ENCODE measurements around the gene CEP41.
A peak's percentile ranks its signal among the peaks of the same experiment; 100 is the strongest.
"Not testable (repeated sequence)": the region's sequence is repeated elsewhere in the genome, so short reads cannot be mapped to it uniquely, and the experiment has no call there.

The CEP41 gene

DNA sequence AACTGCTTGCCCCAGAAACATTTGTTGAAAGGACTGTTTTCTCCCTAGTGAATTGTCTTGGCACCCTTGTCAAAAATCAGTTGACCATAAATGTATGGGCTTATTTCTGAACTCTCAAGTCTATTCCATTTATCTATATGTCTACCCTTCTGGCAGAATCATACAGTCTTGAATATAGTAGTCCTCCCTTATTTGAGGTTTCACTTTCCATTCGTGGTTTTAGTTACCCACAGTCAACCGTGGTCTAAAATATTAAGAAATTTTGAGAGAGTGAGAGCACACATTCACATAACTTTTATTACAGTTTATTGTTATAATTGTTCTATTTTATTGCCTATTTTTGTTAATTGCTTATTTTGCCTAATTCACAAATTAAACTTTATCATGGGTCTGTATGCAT lies 17.4 kb upstream of the CEP41 start:
- DNase-seq = no peak

GRCh38 chr7:130454959-130455358 lies 14.1 kb upstream of the CEP41 start:
- DNase-seq = no peak

DNA sequence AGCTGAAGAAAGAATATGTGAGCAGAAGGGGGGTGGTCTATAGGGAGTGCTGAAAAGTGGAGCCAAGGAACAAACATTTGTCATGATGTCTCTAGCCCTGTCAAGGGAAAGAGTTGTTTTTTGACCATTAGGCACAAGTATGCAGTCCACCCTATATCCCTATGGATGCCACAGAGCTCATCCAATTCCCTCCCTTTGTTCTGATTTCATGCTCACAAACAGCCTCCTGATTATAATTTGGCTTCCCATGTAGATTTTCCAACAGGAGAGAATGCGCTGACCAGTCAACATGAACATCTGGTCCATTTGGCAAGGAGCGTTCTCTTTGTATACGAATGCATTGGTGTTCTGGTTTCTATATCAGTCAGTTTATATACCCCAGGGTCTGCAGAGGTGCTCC lies 12.1 kb upstream of the CEP41 start:
- DNase-seq = no peak

GRCh38 chr7:130451344-130451743 lies 10.5 kb upstream of the CEP41 start:
- not testable (repeated sequence) for DNase-seq

- DNase-seq = no peak
Observed at GRCh38 chr7:130446259-130446658, 5.4 kb upstream of the CEP41 start.

GRCh38 chr7:130444751-130445407 lies 4.1 kb upstream of the CEP41 start:
- DNase-seq = no peak

DNA sequence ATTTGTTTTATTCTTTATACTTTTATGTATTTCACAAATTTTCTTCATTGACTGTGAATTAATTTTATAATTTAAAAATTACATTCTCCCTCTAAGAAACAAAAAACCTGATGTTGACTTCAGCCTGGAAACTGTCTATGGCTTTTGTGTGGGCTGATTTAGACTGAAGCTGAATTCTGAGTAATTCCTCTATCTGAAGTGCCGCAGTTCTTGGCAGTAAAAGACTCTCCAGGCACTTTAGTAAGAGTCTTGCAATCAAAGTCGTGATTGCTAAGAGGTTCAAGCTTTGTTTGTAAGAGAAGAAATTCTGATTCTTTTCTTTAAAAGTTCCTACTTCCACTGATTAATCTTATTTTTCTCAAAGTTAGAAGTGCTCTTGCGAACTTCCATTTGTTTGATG lies 3.4 kb upstream of the CEP41 start:
- no peak for DNase-seq

GRCh38 chr7:130442601-130443000 lies 1.8 kb upstream of the CEP41 start:
- no peak for DNase-seq

GRCh38 chr7:130441408-130441869 lies 623 bp upstream of the CEP41 start:
- peak; percentile 96 for DNase-seq

DNA sequence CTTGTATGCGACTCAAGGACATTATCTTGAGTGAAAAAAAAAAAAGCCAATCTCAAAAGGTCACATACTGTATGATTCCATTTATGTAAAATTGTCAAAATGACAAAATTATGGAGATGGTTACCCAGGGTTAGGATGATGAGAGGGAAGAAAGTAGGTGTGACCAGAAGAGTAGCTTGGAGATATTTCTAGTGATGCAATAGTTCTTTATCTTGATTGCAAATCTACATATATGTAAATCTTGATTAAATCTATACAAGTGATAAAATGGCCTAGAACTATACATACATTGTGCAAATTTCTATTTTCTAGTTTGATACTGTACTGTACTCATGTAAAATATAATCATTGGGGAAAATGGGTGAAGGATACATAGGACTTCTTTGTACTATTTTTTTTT lies 4.6 kb downstream of the CEP41 start:
- no peak for DNase-seq

DNA sequence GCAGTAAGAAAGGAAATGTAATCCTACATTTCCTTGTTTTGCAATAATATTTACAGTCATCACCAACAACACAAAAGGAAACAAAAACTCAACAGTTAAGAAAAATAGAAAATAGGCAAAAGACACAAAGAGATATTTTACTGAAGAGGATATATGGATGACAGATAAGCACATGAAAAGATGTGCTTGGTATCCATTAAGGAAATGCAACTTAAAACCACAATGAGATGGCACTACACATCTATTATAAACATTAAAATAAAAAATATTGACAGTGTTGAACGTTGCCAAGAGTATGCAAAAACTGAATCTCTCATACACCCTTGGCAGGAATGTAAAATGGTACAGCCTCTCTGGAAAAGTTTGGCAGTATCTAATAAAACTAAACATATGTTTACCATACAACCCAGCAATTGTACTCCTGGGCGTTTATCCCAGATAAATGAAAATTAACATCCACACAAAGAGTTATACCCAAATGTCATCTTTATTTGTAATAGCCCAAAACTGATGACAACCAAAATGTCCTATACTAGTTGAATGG lies 5.4 kb downstream of the CEP41 start:
- no peak for DNase-seq

DNA sequence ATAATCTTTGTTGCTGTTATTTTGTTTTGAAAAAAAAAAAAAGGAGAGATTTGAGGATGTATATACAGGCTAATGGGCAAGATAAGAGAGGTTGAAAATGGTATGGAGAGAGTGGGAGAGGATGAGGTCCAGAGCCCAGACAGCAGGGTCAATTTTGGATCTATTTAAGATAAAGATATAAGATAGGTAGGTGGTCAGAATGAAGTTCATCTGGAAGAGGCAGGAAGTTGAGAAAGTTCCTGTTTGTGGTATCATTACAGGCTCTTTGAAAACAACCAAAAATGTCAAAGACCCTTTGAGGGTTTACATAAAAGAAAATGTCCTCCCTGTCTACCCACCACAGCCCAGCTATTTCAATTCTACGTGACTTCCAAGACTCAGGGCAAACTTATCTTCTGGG lies 7.5 kb downstream of the CEP41 start:
- no peak for DNase-seq

DNA sequence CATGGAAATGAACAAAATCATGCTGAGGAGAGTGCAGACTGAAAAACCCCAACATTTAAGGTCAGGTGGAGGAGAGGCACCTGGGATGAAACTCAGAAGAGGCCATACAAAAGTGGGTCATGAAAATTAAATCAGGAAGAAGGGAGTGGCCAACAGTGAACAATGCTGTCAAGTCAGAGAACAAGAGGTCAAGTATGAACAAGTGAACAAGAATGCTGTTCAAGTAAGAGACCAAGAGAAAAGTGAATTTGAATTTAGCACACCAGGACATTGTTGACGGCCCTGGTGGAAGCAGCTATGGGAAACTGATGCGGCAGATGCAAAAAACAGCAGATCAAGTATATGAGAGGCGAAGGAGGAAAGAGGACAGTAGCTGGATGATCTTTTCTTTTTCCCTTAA lies 7.9 kb downstream of the CEP41 start:
- no peak for DNase-seq

- no peak for DNase-seq
Observed at GRCh38 chr7:130430841-130431666, 9.8 kb downstream of the CEP41 start.

DNA sequence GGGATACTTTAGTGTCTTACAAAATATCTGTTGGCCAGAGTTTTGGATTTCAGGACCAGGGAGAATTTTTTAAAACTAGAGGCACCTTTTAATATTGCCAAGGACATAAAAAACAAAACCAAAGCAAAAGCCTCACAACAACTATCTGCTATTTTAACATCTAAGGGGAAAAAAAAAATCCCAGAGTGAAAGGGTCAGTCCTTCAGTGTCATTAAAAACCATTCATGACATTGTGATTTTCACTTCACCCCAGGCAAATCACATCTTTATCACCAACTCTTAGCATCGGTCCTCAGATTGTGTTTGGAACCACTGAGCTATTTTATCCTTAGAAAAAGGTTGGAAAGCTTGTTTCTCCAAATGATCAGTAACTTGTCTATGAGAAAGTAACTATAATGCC lies 10.7 kb downstream of the CEP41 start:
- DNase-seq = no peak

DNA sequence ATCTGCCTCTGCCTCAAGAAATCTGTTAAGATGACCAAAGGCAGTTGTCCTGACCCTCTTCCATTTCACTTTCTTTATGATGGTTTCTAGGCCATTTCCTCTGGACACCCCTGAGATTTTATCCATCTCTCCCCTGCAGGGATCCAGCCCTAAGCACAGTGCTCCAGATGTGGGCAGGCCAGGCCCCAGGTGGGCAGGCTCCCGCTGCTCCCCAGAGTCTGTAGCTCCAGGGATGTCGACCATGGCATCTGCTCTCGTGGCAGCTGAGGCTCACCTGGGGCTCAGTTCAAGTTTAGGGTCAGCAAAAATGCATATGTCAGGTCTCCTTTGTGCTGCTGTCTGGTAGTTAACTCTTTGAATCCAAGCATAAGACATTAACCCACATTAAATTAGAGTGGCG lies 11.8 kb downstream of the CEP41 start:
- DNase-seq = no peak

DNA sequence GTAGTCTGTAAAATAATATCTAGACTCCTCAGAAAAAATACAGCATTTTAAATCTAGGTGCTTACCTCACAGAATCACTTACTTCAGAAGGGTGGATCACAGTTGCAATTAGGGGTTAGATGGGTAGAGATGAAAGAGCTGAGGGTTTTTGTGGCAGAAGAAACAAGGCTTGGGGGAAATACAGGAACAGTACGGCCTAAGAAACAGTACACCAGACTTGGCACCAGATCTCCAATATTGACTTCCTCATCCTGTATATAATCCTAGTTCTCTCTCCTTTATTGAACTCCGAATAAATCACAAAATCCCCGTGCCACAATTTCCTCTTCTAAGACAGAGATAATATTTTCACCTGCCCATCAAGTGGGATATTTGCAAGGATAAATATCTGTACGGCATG lies 14.3 kb downstream of the CEP41 start:
- no peak for DNase-seq

DNA sequence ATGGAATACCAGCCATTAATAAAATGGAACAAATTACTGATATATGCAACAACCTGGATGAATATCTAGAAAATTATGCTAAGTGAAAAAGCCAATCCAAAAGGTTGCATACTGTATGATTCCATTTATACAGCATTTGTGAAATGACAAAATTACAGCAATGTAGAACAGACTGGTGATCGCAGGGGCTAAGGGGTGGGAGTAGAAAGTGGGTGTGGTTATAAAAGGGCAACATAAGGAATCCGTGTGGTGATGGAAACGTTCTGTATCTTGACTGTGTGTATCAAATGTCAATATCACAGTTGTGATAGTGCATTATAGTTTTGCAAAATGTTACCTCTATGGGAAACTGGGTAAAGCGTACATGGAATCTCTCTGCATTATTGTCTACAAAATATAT lies 15.0 kb downstream of the CEP41 start:
- DNase-seq = no peak

- no peak for DNase-seq
Observed at GRCh38 chr7:130423501-130424037, 17.2 kb downstream of the CEP41 start.

DNA sequence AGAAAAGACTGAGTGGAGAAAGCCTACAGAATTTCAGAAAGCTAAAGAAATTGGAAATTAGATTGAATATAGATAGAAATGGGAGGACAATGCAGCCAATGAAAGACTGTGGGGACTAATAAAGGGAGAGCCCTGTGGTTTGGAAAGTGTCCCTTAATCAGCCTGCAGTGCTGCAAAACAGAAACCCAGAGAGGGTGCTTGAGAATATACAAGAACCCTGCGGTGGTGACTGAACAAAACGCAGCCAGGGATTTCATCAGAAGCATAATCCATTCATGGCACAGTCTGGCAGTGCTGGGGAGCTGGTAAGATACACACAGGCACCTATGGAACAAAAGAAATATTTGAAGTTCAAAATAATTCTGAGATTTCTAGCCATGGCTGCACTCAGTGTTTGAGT lies 19.1 kb downstream of the CEP41 start:
- peak; percentile 72 for DNase-seq

DNA sequence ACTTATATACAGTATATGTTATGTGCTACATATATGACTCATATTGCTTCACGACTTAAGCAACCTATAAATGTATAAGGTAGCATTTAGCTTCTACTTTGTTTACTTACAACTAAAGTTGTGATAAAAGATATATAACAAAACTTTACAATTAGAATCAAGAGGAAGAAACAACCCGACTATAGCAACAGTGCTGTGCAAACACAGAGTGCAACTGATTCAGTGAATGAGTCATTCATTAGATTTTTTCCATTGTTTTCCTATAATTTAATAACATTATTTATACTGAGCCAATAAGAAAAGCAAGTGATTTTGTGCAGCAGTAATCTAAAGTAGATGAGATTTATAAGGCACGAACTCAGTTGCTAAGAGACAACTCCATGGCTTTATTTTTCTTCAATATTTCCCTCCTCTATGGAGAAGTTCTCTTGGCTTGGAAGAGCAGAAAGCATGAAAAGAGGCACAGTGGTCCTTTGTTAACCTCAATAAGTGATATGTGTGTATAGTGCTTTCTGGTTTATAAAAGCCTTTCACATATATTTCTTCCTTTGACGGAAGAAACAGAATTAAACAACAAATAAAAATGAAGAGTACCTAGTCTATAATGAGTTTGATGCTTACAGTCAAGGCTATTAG lies 19.8 kb downstream of the CEP41 start:
- DNase-seq = peak; percentile 57

DNA sequence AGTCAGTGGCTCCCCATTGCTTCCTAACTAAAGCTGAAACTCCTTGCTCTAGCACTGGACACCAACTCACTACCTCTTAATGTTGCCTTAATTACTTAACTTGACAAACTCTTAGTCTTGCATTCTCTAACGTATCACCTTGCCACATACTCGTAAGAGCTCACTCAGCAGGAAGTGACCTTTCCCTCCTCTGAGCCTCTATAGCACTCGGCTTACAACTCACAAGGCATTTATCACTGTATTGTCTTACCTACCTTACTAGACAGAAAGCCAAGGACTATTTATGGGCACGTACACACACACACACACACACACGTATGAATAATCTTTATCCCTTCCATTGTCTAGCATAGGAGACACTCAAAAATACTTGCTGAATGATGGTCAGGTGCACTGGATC lies 21.2 kb downstream of the CEP41 start:
- peak; percentile 60 for DNase-seq

DNA sequence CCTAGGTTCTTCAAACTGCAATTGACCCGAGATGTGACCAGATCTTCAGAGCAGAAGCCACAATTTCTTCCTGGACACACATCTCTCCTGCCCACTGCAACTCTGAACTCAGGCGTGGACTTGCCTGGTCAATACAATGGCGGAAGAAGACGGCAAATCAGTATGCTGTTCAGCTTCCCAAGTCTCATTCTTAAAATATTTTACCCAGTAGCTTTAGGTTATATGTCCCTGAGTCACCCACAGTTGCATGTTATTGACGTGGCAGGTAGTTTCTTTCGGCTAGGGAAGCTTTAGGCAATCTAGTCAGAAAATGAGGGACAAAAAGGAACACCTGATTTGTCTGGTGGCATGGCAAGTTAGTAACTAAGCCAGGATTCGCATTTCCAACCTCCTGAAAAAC lies 22.5 kb downstream of the CEP41 start:
- DNase-seq = no peak

DNA sequence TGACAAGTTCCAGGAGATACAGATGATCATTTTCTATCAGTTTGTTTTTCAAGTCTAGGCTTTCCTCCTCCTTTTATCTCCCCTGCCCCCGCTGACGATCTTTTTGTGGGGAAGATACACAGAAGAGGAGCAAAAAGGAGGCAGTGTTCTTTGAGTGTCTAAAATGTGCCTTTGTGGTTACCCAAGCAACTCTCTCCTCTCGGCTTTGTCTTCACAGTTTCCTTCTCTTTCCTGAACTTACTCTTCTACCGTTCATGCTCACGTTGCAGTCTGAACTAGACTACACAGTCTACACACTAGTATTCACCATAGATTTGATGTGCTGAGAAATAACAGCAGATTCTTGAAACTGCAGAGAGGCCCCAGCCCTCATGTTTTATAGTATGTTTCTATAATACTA lies 23.6 kb downstream of the CEP41 start:
- DNase-seq = no peak

All from DMS153 (cell line).